C4-2B (cell line): Measurements from ENCODE around the gene CLEC16A.

Experiments used
- ZFX ChIP-seq: fragments of 450-650 bp; IDR thresholded peaks from 2 replicates; pipeline ENCODE4 v1.6.1; 2017
- TF ChIP-seq, protein P1 (sequence below): fragments of 450-650 bp; conservative IDR thresholded peaks from 2 replicates; pipeline ENCODE4 v1.5.1; 2017; ENCODE audit warnings: mild to moderate bottlenecking

DNA sequence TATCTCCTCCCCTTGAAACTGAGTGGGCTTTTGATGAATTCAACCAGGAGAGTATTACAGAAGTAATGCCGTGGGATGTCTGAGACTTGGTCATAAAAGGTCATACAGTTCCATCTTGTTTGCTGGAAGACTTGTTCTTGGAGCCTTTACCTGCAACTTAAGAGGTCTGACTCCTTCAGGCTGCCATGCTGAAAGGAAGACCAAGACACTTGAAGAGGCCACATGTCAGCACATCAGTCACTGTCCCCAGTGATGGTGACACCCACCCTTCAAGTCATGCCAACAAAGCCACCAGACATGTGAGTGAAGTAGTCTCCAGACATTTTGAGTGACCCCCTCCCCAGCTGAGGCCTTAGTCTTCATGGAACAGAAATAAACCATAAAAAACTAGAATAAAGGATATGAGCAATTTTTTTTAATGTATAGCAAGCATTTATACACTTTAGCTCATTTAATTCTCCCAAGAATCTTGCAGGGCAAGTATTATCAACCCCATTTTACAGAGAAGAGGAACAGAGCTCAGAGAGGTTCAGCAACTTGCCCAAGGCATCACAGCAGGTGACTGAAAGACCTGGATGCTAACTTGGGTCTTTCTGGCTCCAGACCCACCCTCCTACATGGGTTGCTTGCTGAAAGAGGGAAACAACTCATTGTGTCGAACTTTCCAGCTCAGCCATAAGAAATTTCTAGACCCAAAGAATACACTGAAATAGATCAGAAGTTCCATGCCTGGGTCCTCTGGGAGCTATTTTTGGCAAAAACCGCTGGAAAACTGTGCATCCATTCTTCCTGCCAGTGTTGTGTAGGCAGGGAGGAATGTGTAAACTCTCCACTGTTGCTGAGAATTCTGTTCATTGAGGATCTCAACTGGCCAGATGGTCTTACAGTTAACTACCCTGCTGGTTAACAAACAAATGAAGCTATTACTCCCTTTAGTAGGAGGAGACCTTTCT lies 273.6 kb downstream of the CLEC16A start:
- no peak for TF ChIP-seq ZFX
- TF ChIP-seq, protein P1, sequence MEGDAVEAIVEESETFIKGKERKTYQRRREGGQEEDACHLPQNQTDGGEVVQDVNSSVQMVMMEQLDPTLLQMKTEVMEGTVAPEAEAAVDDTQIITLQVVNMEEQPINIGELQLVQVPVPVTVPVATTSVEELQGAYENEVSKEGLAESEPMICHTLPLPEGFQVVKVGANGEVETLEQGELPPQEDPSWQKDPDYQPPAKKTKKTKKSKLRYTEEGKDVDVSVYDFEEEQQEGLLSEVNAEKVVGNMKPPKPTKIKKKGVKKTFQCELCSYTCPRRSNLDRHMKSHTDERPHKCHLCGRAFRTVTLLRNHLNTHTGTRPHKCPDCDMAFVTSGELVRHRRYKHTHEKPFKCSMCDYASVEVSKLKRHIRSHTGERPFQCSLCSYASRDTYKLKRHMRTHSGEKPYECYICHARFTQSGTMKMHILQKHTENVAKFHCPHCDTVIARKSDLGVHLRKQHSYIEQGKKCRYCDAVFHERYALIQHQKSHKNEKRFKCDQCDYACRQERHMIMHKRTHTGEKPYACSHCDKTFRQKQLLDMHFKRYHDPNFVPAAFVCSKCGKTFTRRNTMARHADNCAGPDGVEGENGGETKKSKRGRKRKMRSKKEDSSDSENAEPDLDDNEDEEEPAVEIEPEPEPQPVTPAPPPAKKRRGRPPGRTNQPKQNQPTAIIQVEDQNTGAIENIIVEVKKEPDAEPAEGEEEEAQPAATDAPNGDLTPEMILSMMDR = no peak
